ENCODE measurements around the gene TSC22D2.

The TSC22D2 gene

DNA sequence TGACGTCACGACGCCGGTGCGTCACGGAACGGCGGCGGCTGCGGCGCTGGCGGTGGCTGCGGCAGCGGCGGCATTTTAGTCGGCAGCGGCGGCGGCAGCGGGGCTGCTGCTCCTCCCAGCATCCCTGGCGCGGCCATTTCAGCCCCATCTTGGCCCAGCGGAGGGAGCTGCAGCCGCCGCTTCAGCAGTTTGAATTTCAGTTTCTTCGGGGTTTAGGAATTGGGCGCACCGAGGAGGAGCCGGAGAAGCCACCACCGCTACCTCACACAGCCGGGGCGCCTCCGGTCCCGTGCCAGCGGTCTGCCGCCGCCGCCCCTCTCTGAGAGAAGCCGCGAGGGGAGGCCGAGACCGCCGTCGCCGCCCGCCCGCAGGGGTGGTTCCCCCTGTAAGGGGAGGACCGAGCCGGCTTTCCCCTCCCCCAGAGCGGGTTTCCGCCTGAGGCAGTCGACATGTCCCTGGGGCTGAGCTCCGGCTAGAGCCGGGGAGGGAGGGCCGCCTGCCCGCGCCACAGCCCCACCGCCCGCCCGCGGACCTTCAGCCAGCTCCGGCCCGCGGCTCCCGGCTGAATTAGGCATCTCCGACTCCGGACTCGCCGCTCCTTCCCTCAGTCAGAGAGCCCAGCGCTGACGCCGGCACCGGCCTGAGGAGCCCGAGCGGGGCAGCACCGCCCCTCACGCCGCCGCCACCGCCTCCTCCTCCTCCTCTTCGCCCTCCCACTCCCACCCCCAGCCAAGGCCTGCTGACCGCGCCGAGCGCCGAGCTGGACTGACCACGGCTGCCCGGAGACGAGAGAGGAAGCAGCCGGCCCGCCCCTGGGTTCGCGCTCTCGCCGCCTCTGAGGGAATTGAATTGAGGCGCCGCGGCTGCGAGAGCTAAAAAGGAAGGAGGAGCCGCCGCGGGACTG is at the start of gene TSC22D2:
TSS of gene TSC22D2 (plus strand) at position 78 of the 904 bp plus-strand sequence. CDS start 1,053 bp downstream, outside the sequence.
- H3K27me3 ChIP-seq (ENCODE audit: insufficient read depth, low read length), result no peaks in the 10 kb centered on the region
- no peaks in the 10 kb centered on the region; the same call in 1 of the 2 replicates for H3K36me3 ChIP-seq (ENCODE audit: insufficient read depth, low read depth, low read length)
- peak within 1 kb of the TSS; percentile 92 for H3K4me3 ChIP-seq (ENCODE audit: low read length)
- H3K4me1 ChIP-seq (ENCODE audit: insufficient read depth, low read length), result peaks cover 10% of the 10 kb centered on the region
- H3K27ac ChIP-seq (ENCODE audit: low read length), result peak within 1 kb of the TSS; percentile 60
- H3K9ac ChIP-seq (ENCODE audit: low read depth, low read length), result peak within 1 kb of the TSS; percentile 81
- no peaks in the 10 kb centered on the region for H3K9me3 ChIP-seq (ENCODE audit: insufficient read depth, low read depth, low read length)

DNA sequence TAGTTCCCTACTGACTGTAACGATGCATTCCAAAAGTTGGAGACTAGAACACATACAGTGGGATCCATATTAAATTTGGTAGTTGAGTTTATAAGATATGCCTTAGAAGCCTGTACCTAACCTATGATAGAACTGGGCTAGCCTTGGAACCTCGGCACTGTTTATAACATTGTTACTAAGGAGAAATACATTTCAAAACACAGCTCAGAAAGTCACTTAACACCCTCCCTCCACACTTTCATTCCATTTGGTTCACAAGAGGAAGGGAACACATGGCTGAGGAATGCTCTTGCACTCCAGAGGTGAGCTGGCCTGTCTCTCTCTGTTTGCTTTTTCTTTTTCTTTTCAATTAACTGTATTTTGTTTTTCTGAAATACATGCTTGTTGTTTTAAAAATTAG is 48.7 kb upstream of the TSC22D2 start:
- H3K36me3 ChIP-seq (ENCODE audit: insufficient read depth, low read depth, low read length), result no peaks in the 10 kb centered on the region
- H3K4me3 ChIP-seq (ENCODE audit: low read length), result no peak overlapping the region
- no peaks in the 10 kb centered on the region for H3K9me3 ChIP-seq (ENCODE audit: insufficient read depth, low read depth, low read length)
- H3K27me3 ChIP-seq (ENCODE audit: insufficient read depth, low read length), result no peaks in the 10 kb centered on the region
- H3K4me1 ChIP-seq (ENCODE audit: insufficient read depth, low read length), result no peaks in the 10 kb centered on the region; the same call in 1 of the 2 replicates
- no peak overlapping the region for H3K9ac ChIP-seq (ENCODE audit: low read depth, low read length)
- H3K27ac ChIP-seq (ENCODE audit: low read length), result no peak overlapping the region

DNA sequence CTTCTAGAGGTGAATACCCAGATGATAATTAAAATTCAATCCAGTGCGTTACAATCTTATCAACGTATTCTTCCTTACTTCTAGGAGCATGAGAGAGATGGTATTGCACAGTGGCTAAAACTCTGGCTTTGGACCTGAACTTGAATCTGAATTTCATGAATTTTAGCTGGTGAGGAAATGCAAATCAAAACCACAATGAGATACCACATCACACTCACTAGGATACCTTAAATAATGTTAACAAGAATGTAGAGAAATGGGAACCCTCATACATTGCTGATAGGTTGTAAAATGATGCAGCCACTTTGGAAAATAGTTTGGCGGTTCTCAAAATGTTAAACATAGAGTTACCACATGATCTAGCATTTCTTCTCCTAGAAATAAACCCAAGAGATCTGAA is 47.1 kb upstream of the TSC22D2 start:
- no peaks in the 10 kb centered on the region for H3K36me3 ChIP-seq (ENCODE audit: insufficient read depth, low read depth, low read length)
- H3K27me3 ChIP-seq (ENCODE audit: insufficient read depth, low read length), result no peaks in the 10 kb centered on the region
- no peak overlapping the region for H3K9ac ChIP-seq (ENCODE audit: low read depth, low read length)
- no peak overlapping the region for H3K27ac ChIP-seq (ENCODE audit: low read length)
- H3K4me1 ChIP-seq (ENCODE audit: insufficient read depth, low read length), result no peaks in the 10 kb centered on the region
- H3K9me3 ChIP-seq (ENCODE audit: insufficient read depth, low read depth, low read length), result no peaks in the 10 kb centered on the region
- H3K4me3 ChIP-seq (ENCODE audit: low read length), result no peak overlapping the region

DNA sequence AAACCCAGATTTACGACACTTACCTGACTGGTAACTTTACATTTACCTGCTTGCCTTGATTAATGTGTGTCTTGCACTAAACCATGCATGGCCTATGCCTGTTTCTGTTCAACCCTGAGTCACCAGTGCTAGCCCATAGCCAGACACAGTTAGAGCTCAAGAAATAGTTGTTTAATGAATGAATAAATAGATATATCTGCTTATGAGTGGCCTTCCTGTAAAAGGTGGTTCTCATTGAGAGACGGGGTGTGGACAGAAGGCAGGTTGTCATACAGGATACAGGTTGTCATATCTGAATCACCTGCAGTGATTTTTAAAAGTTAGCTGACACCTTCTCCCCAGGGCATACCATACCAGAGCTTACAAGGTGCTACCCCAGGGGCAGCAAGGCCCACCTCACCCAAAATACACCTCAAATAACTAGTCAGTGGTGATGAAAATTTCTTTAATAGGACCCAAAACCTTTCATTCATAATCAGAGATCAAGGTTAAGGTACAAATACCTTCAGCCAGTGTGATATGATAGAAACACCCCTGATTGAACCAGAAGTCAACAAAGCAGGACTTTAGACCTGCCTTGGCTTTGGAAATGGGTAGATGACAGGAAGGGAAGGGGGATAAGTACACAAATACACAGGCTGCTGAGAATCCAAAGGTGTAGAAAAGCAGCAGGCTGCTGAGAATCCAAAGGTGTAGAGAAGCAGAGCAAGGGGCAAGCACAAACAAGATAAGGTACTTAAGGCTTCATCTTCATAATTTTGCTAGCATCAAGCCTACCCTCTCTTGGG is 45.4 kb upstream of the TSC22D2 start:
- no peaks in the 10 kb centered on the region for H3K4me1 ChIP-seq (ENCODE audit: insufficient read depth, low read length)
- H3K27me3 ChIP-seq (ENCODE audit: insufficient read depth, low read length), result no peaks in the 10 kb centered on the region
- no peak overlapping the region for H3K9ac ChIP-seq (ENCODE audit: low read depth, low read length)
- H3K27ac ChIP-seq (ENCODE audit: low read length), result no peak overlapping the region
- H3K9me3 ChIP-seq (ENCODE audit: insufficient read depth, low read depth, low read length), result no peaks in the 10 kb centered on the region
- H3K36me3 ChIP-seq (ENCODE audit: insufficient read depth, low read depth, low read length), result no peaks in the 10 kb centered on the region
- H3K4me3 ChIP-seq (ENCODE audit: low read length), result no peak overlapping the region

DNA sequence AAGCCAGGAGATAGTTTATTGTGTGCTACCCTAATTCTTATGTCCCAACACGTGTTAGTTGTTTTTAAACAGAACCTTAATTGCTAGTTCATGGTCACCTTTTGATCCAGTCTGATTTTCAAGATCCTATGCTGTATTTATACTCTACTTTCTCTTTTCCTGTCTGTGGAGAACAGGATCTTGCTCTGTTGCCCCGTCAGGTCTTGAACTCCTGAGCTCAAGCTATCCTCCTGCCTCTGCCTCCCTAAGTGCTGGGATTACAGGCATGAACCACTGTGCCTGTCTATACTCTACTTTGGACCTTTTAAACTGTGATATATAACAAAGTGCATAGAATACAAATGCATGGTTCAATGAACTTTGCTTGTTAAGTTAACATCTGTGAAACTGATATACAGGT is 44.7 kb upstream of the TSC22D2 start:
- Histone ChIP-seq H3K9me3 (ENCODE audit: insufficient read depth, low read depth, low read length) (no peaks in the 10 kb centered on the region), H3K4me1 (ENCODE audit: insufficient read depth, low read length) (no peaks in the 10 kb centered on the region), H3K4me3 (ENCODE audit: low read length) (no peak overlapping the region), H3K27me3 (ENCODE audit: insufficient read depth, low read length) (no peaks in the 10 kb centered on the region), H3K9ac (ENCODE audit: low read depth, low read length) (no peak overlapping the region), H3K27ac (ENCODE audit: low read length) (no peak overlapping the region), H3K36me3 (ENCODE audit: insufficient read depth, low read depth, low read length) (no peaks in the 10 kb centered on the region)

DNA sequence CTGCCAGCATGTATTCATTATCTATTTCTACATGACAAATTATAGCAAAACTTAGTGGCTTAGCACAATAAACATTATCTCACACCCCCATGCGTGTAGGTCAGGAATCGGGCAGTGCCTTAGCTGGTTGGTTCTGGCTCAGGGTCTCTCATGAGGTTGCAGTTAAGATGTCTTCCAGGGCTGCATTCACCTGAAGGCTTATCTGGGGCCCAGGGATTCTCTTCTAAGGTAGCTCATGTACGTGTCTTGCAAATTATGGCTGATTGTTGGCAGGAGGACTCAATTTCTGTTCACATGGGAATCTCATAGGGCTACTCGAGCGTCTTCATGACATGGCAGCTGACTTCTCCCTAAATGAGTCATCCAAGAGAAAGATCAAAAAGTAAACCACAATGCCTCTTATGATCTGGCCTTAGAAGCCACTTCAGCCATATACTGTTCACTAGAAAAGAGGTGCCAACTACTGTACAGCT is 42.9 kb upstream of the TSC22D2 start:
- no peak overlapping the region for H3K9ac ChIP-seq (ENCODE audit: low read depth, low read length)

DNA sequence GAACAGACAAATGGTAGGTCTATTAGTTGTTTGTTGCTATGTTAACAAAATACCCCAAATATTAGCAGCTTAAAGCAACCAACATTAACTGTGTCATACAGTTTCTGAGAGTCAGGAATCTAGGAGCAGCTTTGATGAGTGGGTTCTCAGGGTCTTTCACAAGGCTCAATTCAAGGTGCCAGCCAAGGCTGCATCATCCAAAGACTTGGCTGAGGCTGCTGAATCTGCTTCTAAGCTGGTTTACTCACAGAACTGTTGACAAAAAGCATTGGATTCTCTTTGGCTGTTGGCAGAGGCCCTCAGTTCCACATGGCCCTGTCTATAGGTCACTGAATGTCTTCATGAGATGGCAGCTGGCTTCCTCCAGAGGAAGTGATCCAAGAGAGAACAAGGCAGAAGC is 40.3 kb upstream of the TSC22D2 start:
- Histone ChIP-seq H3K9me3 (ENCODE audit: insufficient read depth, low read depth, low read length) (no peaks in the 10 kb centered on the region), H3K27me3 (ENCODE audit: insufficient read depth, low read length) (no peaks in the 10 kb centered on the region), H3K36me3 (ENCODE audit: insufficient read depth, low read depth, low read length) (no peaks in the 10 kb centered on the region)

More for the DNA sequence above, 42.9 kb upstream of the TSC22D2 start:
- no peaks in the 10 kb centered on the region for H3K9me3 ChIP-seq (ENCODE audit: insufficient read depth, low read depth, low read length)
- H3K27me3 ChIP-seq (ENCODE audit: insufficient read depth, low read length), result no peaks in the 10 kb centered on the region
- H3K4me3 ChIP-seq (ENCODE audit: low read length), result no peak overlapping the region
- no peak overlapping the region for H3K27ac ChIP-seq (ENCODE audit: low read length)
- H3K4me1 ChIP-seq (ENCODE audit: insufficient read depth, low read length), result peaks cover 5% of the 10 kb centered on the region; the same call in 1 of the 2 replicates
- no peaks in the 10 kb centered on the region for H3K36me3 ChIP-seq (ENCODE audit: insufficient read depth, low read depth, low read length)

DNA sequence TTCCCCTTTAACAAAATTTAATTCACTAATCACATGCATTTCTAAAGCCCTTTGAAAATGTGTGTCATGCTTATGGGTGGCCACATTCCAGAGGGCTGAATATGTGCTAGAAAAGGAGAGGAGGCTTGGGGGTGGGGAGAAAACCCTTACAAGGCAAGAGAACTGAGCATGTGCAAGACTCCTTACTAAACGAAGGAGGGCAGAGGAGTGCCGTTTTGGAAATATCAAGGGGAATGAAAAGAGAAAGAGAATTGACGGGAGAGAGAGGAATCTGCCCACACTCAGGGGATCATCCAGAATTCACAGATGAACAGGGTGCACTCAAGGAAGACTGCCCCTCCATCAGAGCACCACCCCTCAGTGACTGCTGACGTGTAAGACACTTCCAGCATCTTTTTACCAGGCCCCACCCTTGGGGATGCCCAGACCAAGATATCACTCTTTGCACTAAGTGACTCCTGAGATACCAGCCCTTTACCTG is 37.9 kb upstream of the TSC22D2 start:
- no peaks in the 10 kb centered on the region for H3K9me3 ChIP-seq (ENCODE audit: insufficient read depth, low read depth, low read length)
- H3K27ac ChIP-seq (ENCODE audit: low read length), result no peak overlapping the region
- peaks cover 21% of the 10 kb centered on the region; the same call in 1 of the 2 replicates for H3K4me1 ChIP-seq (ENCODE audit: insufficient read depth, low read length)
- no peaks in the 10 kb centered on the region for H3K27me3 ChIP-seq (ENCODE audit: insufficient read depth, low read length)
- no peaks in the 10 kb centered on the region for H3K36me3 ChIP-seq (ENCODE audit: insufficient read depth, low read depth, low read length)
- peak overlapping the region; percentile 42; the same call in 1 of the 2 replicates for H3K9ac ChIP-seq (ENCODE audit: low read depth, low read length)
- H3K4me3 ChIP-seq (ENCODE audit: low read length), result peak overlapping the region; percentile 52

More for the DNA sequence above, 40.3 kb upstream of the TSC22D2 start:
- peaks cover 21% of the 10 kb centered on the region; the same call in 1 of the 2 replicates for H3K4me1 ChIP-seq (ENCODE audit: insufficient read depth, low read length)
- no peak overlapping the region for H3K9ac ChIP-seq (ENCODE audit: low read depth, low read length)
- H3K27ac ChIP-seq (ENCODE audit: low read length), result no peak overlapping the region
- H3K4me3 ChIP-seq (ENCODE audit: low read length), result no peak overlapping the region

DNA sequence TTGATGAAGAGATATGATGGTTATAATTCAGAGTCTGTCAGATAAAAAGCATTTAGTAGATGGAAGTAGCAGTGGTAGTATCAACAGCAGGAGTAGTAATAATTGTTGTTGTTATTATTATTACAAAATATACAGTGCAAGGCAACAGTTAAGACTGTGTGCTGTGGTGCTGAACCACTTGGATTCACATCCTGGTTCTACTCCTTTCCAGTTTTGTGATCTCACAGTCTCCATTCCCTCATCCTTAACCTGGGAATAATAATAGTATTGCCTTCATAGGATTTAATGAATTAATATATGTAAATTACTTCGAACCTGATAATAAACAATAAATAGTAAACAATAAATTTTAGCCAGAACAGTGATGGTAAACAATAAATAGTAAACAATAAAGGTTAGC is 37.1 kb upstream of the TSC22D2 start:
- H3K27ac ChIP-seq (ENCODE audit: low read length), result no peak overlapping the region
- peaks cover 21% of the 10 kb centered on the region; the same call in 1 of the 2 replicates for H3K4me1 ChIP-seq (ENCODE audit: insufficient read depth, low read length)
- no peaks in the 10 kb centered on the region for H3K36me3 ChIP-seq (ENCODE audit: insufficient read depth, low read depth, low read length)
- 0 out of 2 replicates have a peak overlapping the region, but pooled peaks have one; percentile 52 for H3K4me3 ChIP-seq (ENCODE audit: low read length)
- no peaks in the 10 kb centered on the region for H3K27me3 ChIP-seq (ENCODE audit: insufficient read depth, low read length)
- H3K9me3 ChIP-seq (ENCODE audit: insufficient read depth, low read depth, low read length), result no peaks in the 10 kb centered on the region
- no peak overlapping the region; the same call in 1 of the 2 replicates for H3K9ac ChIP-seq (ENCODE audit: low read depth, low read length)

DNA sequence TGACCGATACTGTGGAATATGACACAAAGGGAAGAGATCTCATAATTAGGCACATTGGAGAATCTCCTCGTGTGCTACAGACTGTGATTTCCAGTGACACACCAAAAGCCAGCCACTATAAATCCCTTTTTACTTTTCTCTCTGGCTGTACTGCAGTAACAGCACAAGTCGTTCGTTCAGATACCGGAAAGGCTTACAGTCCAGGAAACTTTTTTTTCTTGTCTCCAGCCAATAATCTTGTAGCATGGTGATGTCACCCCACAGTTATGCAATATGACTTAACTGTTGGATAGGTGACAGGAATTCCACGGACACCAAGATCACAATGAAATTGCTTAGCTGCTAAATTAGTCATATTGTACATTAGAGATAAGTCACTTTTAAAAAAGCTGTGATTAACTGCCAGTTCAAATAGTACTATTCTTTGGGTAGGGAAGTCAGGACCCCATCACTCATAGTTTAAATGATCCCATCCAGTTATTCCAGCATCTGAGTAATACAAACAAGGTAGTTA is 36.3 kb upstream of the TSC22D2 start:
- H3K4me1 ChIP-seq (ENCODE audit: insufficient read depth, low read length), result peaks cover 21% of the 10 kb centered on the region; the same call in 1 of the 2 replicates
- H3K9ac ChIP-seq (ENCODE audit: low read depth, low read length), result peak overlapping the region; percentile 15; the same call in 1 of the 2 replicates
- no peak overlapping the region for H3K27ac ChIP-seq (ENCODE audit: low read length)
- H3K36me3 ChIP-seq (ENCODE audit: insufficient read depth, low read depth, low read length), result no peaks in the 10 kb centered on the region
- H3K4me3 ChIP-seq (ENCODE audit: low read length), result no peak overlapping the region
- H3K27me3 ChIP-seq (ENCODE audit: insufficient read depth, low read length), result no peaks in the 10 kb centered on the region
- no peaks in the 10 kb centered on the region for H3K9me3 ChIP-seq (ENCODE audit: insufficient read depth, low read depth, low read length)

DNA sequence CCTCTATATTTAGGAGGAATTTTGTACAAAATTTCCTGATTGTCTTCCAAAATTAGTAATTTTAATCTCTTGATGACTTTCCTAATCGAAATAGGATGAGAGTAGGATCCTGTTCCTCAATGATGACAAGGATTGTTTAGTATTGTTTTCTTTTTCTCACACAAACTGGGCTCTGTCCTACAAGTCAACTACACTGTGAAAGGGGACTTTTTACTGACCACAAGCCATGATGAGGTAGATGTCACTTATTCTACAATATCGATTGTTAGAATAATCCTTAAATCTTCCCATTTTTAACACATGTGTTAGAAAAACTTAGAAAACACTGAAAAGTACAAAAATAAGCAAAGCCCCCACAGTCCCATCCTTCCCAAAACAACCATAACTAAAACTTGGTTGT is 35.8 kb upstream of the TSC22D2 start:
- Histone ChIP-seq H3K4me1 (ENCODE audit: insufficient read depth, low read length) (peaks cover 21% of the 10 kb centered on the region; the same call in 1 of the 2 replicates), H3K9me3 (ENCODE audit: insufficient read depth, low read depth, low read length) (no peaks in the 10 kb centered on the region), H3K27me3 (ENCODE audit: insufficient read depth, low read length) (no peaks in the 10 kb centered on the region), H3K9ac (ENCODE audit: low read depth, low read length) (no peak overlapping the region), H3K4me3 (ENCODE audit: low read length) (no peak overlapping the region), H3K36me3 (ENCODE audit: insufficient read depth, low read depth, low read length) (no peaks in the 10 kb centered on the region), H3K27ac (ENCODE audit: low read length) (no peak overlapping the region)

Data from iPS-20b (cell line).